Activated B cell treated with CpG ODN at 0.5 μM for 24 hours (primary cell): ENCODE results near the gene SOX9. TPM values are rescaled to one million over a fixed set of nuclear protein-coding genes. Genes with fewer than 3 reads are reported as not detected.

ENCODE experiments used
- ATAC-seq: fragments of 200-7000 bp; cut with Tn5 transposase; one replicate; pipeline ENCODE4 v1.10.0; 2021; ENCODE audit warnings: low read depth, mild to moderate bottlenecking, moderate library complexity
- CTCF ChIA-PET: fragments of 350-600 bp; sonication (Branson Sonifier 250); formaldehyde crosslinking; loops from one replicate; lab custom pipeline; 2021; ENCODE audit warnings: antibody characterized with exemption; lab: Charles Lee
- POLR2A ChIA-PET: fragments of 350-600 bp; sonication (Branson Sonifier 250); formaldehyde crosslinking; loops from one replicate; lab custom pipeline; 2021; ENCODE audit warnings: antibody characterized with exemption; lab: Charles Lee
- DNase-seq: peaks from one replicate; pipeline ENCODE4 v3.0.0; 2022
- H3K27ac Mint-ChIP-seq: one replicate; pipeline ENCODE4 v1.8.0; 2020; ENCODE audit warnings: mixed read lengths
- H3K27me3 Mint-ChIP-seq: one replicate; pipeline ENCODE4 v1.8.0; 2021; ENCODE audit warnings: mixed read lengths
- H3K36me3 Mint-ChIP-seq: one replicate; pipeline ENCODE4 v1.8.0; 2021; ENCODE audit warnings: low read depth, mixed read lengths
- H3K4me1 Mint-ChIP-seq: one replicate; pipeline ENCODE4 v1.8.0; 2021; ENCODE audit warnings: mixed read lengths
- H3K4me3 Mint-ChIP-seq: one replicate; pipeline ENCODE4 v1.8.0; 2020; ENCODE audit warnings: mild to moderate bottlenecking, mixed read lengths
- H3K9me3 Mint-ChIP-seq: one replicate; pipeline ENCODE4 v1.8.0; 2020; ENCODE audit warnings: mixed read lengths
- intact Hi-C: fragments of 100-400 bp; cut with micrococcal nuclease; formaldehyde crosslinking; loops from one replicate; pipeline ENCODE4 v1.15.1; 2024
- total RNA-seq: library from RNA; stranded (reverse); gene quantifications from 2 replicates; pipeline ENCODE4 v1.2.3, GENCODE V29; 2022
- TF ChIP-seq, protein P1 (sequence below): fragments of 200-600 bp; IDR thresholded peaks from one replicate; pipeline ENCODE4 v1.8.0; 2022; ENCODE audit warnings: antibody characterized with exemption, mild to moderate bottlenecking

Gene SOX9
- total RNA-seq, 1 donor from 2014 or later: 0.07 TPM

- Mint-ChIP-seq H3K4me3 (no peak overlapping the region), H3K27ac (no peak overlapping the region), H3K4me1 (no peaks in the 10 kb centered on the region), H3K27me3 (no peaks in the 10 kb centered on the region), H3K36me3 (no peaks in the 10 kb centered on the region), H3K9me3 (no peaks in the 10 kb centered on the region)
- ATAC-seq: no peak
- ChIA-PET CTCF (no interaction called here), POLR2A (no interaction called here)
- TF ChIP-seq, protein P1, sequence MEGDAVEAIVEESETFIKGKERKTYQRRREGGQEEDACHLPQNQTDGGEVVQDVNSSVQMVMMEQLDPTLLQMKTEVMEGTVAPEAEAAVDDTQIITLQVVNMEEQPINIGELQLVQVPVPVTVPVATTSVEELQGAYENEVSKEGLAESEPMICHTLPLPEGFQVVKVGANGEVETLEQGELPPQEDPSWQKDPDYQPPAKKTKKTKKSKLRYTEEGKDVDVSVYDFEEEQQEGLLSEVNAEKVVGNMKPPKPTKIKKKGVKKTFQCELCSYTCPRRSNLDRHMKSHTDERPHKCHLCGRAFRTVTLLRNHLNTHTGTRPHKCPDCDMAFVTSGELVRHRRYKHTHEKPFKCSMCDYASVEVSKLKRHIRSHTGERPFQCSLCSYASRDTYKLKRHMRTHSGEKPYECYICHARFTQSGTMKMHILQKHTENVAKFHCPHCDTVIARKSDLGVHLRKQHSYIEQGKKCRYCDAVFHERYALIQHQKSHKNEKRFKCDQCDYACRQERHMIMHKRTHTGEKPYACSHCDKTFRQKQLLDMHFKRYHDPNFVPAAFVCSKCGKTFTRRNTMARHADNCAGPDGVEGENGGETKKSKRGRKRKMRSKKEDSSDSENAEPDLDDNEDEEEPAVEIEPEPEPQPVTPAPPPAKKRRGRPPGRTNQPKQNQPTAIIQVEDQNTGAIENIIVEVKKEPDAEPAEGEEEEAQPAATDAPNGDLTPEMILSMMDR: no peak
- no peak for DNase-seq
- intact Hi-C loops: no loop called here
Observed at GRCh38 chr17:72167593-72167992, 46.8 kb downstream of the SOX9 start.

DNA sequence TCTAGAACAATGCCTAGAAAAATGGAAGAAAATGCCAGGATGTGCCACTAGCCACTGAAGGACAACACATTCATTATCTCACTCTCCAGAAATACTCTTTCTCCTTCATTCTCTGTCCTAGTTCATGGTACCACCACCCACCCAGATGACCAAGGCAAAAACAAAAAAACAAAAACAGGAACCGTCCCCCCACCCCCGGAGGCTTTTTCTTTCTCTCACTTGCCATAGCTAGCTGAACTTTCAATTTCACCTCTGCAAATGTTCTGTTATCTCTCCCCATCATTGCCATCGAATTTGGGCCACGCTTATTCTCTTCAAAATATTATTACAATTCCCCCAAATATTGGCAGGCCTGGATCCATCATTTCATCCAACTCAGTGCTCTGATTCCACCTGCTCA is 49.0 kb downstream of the SOX9 start:
- H3K27ac Mint-ChIP-seq: no peak overlapping the region
- POLR2A ChIA-PET: no interaction called here
- no peak for ATAC-seq
- TF ChIP-seq, protein P1: no peak
- H3K36me3 Mint-ChIP-seq: no peaks in the 10 kb centered on the region
- H3K4me1 Mint-ChIP-seq: no peaks in the 10 kb centered on the region
- no peak overlapping the region for H3K4me3 Mint-ChIP-seq
- no peaks in the 10 kb centered on the region for H3K27me3 Mint-ChIP-seq
- H3K9me3 Mint-ChIP-seq: no peaks in the 10 kb centered on the region
- intact Hi-C loops: no loop called here
- CTCF ChIA-PET: no interaction called here
- DNase-seq: no peak

DNA sequence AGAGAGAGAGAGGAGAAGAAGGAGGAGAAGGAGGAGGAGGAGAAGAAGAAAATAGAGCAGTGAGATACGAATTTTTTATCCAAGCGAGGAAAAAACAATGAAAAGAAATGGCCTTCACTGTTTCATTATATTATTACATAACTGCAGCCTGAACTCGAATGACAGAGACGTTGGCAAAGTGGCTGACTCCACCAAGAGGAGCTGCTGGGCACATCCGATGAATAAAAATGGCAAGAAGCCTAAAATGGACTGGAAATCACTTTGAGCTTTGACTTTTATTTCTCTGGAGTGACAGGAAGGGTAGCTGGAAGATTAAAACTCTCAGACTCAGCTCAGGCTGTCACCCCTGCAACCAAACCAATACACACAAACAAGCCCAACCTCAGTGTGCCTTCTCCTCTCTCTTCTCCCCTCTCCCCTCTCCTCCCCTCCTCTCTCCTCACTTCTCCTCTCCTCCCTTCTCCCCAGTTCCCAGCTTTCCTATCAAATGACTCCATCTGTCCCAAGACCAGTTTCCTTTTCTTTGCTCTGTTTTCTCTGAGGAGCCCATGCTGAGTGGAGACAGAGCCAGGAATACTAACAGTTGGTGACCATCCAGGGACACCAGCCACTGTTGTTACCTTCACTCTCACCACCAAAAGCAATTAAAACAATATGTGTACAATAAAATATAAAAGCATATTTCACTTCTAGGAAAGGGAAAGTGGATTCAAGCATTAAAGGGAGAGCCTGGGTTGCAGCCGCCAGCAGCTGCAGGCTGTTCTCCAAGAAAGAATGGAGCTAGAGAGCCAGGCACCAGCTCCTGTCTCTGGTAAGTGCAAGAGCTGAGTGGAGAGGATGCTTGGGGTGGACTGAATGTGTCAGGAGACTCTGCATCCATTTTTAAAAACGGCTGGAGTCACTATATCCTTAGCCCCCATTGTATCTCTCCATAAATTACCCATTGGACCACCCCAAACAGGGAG is 51.2 kb downstream of the SOX9 start:
- H3K36me3 Mint-ChIP-seq: no peaks in the 10 kb centered on the region
- DNase-seq (no peak), ATAC-seq (no peak)
- ChIA-PET POLR2A (no interaction called here), CTCF (no interaction called here)
- H3K27me3 Mint-ChIP-seq: no peaks in the 10 kb centered on the region
- H3K27ac Mint-ChIP-seq: no peak overlapping the region
- H3K9me3 Mint-ChIP-seq: no peaks in the 10 kb centered on the region
- H3K4me1 Mint-ChIP-seq: no peaks in the 10 kb centered on the region
- H3K4me3 Mint-ChIP-seq: no peak overlapping the region
- intact Hi-C loops: no loop called here
- TF ChIP-seq, protein P1: no peak

- POLR2A ChIA-PET: no interaction called here
- intact Hi-C loops: no loop called here
- H3K27me3 Mint-ChIP-seq: no peaks in the 10 kb centered on the region
Observed at GRCh38 chr17:72173499-72174116, 52.8 kb downstream of the SOX9 start.

DNA sequence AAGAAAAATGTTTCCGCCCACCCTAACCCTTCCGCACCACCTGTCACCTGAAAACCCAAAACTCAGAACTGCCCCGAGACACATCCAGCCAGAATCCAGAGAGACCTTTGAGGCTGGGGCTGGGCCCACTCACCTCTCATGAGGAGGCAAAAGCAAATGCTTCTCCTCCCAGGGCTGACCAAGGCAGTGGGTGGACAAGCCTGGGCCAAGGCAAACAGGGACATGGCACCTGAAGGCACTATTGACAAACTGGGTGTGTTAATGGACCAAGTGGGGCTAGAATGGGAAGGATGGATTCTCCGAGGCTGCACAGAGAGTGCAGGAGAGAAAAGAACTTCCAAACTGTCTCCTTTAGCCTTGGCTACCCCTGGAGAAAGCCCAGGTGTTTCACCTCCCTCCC is 54.4 kb downstream of the SOX9 start:
- no peaks in the 10 kb centered on the region for H3K27me3 Mint-ChIP-seq
- no peaks in the 10 kb centered on the region for H3K9me3 Mint-ChIP-seq

More at GRCh38 chr17:72173499-72174116, 52.8 kb downstream of the SOX9 start:
- ATAC-seq (no peak), DNase-seq (no peak)
- H3K4me1 Mint-ChIP-seq: no peaks in the 10 kb centered on the region
- TF ChIP-seq, protein P1: no peak
- no peak overlapping the region for H3K27ac Mint-ChIP-seq
- CTCF ChIA-PET: no interaction called here
- H3K36me3 Mint-ChIP-seq: no peaks in the 10 kb centered on the region
- no peak overlapping the region for H3K4me3 Mint-ChIP-seq
- H3K9me3 Mint-ChIP-seq: no peaks in the 10 kb centered on the region

More for the DNA sequence above, 54.4 kb downstream of the SOX9 start:
- POLR2A ChIA-PET: no interaction called here
- no peak overlapping the region for H3K27ac Mint-ChIP-seq
- no peak overlapping the region for H3K4me3 Mint-ChIP-seq
- CTCF ChIA-PET: no interaction called here
- TF ChIP-seq, protein P1: no peak
- intact Hi-C loops: no loop called here
- ATAC-seq (no peak), DNase-seq (no peak)
- H3K4me1 Mint-ChIP-seq: no peaks in the 10 kb centered on the region
- no peaks in the 10 kb centered on the region for H3K36me3 Mint-ChIP-seq
